Kidney glomerular epithelial cell (primary cell): ENCODE measurements around the gene KIF4A.
"Not testable (repeated sequence)": the region's sequence is repeated elsewhere in the genome, so short reads cannot be mapped to it uniquely, and the experiment has no call there.

Experiments used
- DNase-seq: peaks from one replicate; lab custom pipeline; 2025; lab: John Stamatoyannopoulos, UW

KIF4A gene

DNA sequence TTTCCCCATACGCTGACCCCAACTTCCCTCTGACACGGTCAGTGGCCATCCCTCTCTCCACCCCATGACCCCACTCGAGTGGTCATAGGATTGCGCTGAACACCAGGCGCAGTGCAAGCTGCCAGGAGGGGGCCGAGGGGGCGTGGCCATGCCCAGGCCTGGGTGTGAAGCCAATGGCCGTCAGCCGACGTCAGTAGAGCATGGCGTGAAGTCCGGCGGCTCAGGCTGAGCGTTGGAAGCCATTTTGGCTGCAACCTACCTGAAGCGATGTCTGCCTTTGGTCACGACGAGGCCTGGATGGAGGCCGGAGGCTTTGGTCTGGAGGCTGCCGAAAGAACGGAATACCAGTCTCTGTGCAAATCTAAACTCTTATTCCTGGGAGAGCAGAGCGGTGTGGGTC, 8.0 kb upstream of the KIF4A start, which contains the start of gene RAB41:
TSS of gene RAB41 (plus strand) at position 222 of the 400 bp plus-strand sequence. CDS start at position 268, 46 bp downstream.
- DNase-seq = no peak

DNA sequence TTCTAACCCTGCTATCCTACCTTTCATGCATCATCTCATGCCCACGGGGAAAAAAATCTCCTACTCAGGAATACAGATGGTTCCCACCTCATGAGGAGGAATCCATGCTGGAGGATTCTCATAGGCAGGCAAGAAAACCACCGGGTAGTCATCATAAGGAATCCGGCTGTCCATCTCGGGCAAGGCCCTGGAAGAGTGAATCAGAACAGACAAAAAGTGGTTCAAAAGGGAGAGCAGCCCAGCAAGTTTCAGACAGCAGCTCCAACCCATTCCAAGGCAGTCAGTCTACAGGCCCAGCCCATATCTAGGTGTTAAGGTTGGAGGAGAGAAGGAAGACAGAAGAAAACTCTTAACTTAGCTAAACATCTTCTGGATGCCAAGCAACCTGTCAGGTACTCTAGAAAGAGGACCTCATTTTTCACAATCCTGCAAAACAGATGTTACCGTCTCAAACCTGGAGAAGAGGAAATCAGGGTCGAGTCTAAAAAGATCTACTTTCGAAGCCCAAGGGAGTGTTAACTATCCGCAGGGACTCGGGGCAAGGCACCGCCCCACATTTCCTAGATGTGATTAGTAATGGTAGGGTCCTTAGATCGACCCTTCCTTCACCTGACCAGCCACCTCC, 624 bp upstream of the KIF4A start:
- DNase-seq = no peak

GRCh38 chrX:70292788-70293187, 2.9 kb downstream of the KIF4A start:
- DNase-seq = no peak

DNA sequence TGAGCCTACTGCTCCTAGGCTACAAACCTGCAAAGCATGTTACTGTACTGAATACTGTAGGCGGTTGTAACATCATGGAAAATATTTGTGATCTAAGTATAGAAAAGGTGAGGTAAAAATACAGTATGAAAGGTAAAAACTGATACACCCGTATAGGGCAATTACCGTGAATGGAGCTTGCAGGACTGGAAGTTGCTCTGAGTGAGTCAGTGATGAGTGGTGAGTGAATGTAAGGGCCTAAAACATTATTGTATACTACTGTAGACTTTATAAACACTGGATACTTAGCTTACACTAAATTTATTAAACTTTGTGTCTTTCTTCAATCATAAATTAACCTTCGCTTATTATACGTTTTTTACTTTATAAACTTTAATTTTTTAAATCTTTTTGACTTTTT, 3.7 kb downstream of the KIF4A start:
- no peak for DNase-seq

GRCh38 chrX:70301716-70302115, 11.8 kb downstream of the KIF4A start:
- no peak for DNase-seq

DNA sequence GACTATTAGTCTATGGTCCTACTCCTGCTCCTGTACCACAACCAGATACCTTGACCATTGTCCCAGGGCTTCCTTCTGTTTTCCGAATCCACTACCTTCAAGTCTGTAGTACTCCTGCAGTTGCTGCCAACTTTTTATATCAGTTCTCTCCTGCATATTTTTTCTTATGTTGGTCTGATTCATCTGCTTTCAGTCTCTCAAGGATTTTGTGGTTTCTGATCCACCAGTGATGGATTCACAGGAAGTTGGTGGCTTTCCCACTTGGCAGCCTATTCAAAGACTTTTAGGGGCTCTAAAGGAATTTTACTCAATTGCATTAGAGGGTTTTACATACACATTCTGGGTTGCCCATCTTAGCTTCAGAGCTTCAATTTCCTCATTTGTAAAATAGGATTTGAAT, 23.6 kb downstream of the KIF4A start:
- no peak for DNase-seq

GRCh38 chrX:70322784-70323183, 32.9 kb downstream of the KIF4A start:
- no peak for DNase-seq

GRCh38 chrX:70323628-70324027, 33.7 kb downstream of the KIF4A start:
- DNase-seq = not testable (repeated sequence)

DNA sequence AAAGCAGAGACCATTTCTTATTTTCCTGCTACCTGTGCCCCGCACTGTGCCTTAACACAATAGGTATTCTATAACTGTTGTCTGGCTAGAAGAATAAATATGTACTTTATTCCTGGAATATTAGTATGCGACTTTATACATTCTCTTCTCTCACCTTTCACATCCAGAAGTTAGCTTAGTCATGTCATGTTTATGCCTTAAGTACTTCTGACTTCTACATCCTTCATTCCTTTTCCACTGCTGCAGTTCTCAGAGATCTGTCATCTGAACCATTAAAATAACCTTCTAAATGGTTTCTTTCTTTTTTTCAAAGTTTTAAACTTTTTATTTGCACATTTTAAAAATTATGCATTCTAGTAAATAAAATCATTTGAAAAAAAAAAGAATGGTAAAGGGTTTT, 34.4 kb downstream of the KIF4A start:
- no peak for DNase-seq

DNA sequence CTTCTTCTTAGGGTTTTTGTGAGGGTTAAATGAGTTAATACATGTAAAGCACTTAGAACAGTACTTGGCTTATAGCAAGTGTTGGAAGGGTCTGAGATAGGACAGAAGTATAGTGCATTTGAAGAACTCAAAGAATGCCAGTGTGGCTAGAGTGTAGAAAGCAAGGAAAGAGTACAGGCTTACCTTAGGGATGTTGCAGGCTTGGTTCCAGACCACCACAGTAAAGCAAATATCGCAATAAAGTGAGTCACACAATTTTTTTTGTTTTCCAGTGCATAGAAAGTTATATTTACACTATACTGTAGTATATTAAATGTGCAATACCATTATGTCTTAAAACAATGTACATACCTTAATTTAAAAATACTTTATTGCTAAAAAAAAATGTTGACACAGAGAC, 41.3 kb downstream of the KIF4A start:
- DNase-seq = no peak

- no peak for DNase-seq
Measured at GRCh38 chrX:70332600-70332999, 42.7 kb downstream of the KIF4A start.

DNA sequence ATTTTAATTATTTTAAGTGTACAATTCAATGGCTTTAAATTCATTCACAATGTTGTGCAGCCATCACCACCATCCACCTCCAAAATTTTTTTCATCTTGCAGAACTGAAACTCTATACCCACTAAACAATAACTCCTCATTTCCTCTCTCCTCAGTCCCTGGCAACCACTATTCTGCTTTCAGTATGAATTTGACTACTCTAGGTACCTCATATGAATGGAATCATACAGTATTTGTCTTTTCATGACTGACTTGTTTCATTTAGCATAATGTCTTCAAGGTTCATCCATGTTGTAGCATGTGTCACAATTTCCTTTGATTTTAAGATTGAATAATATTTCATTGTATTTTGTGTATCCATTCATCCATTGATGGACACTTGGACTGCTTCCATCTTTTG, 46.9 kb downstream of the KIF4A start:
- no peak for DNase-seq

- DNase-seq = no peak
Measured at GRCh38 chrX:70338290-70338689, 48.4 kb downstream of the KIF4A start.

GRCh38 chrX:70343435-70343834, 53.5 kb downstream of the KIF4A start:
- DNase-seq = no peak

DNA sequence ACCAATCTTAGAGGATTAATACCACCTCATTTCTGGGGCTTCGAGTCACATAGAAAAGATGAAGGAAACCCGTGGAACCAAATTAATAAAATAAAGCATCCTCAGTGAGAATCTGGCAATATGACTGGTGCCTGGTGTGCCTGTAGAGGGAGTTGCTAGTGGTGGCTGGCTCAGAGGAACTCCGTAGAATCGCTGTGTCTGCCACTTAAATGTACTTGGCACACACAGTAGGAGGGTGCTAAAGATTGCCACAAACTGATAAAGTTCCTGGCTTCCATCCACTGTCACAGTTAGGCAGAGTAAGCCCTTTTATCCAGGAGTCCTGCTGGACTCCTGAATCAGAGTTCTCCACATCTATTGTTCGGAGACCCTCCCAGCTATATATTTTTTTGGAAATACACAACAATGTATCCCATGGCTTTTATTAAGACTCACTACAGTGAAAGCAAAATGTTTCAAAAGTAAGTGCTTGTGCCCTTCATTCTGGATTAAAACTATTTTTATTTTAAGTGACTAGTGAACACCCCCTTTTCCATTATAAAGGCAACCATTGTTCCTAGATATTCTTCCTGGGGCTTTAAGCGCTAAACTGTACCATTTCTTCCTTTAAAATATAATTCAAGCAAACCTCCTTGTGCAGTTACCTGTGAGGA, 56.6 kb downstream of the KIF4A start:
- no peak for DNase-seq

- DNase-seq = not testable (repeated sequence)
Measured at GRCh38 chrX:70348825-70349224, 58.9 kb downstream of the KIF4A start.

GRCh38 chrX:70349367-70350125, 59.6 kb downstream of the KIF4A start:
- DNase-seq = not testable (repeated sequence)

- no peak for DNase-seq
Measured at GRCh38 chrX:70352496-70352895, 62.6 kb downstream of the KIF4A start.

DNA sequence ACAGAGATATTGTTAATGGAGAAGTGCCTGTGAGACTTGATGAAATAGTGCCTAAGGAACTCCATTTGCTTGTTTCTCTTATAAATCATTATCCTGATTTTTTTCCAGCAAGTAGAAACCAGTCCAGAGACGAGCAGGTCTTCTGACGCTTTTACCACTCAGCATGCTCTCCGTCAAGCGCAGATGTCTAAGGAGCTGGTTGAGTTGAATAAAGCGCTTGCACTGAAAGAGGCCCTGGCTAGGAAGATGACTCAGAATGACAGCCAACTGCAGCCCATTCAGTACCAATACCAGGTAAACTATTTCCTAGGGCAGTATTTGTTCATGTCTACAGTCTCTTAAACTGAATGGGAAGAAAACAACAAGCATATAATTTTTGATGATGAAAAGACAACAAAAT, 63.6 kb downstream of the KIF4A start:
- no peak for DNase-seq

DNA sequence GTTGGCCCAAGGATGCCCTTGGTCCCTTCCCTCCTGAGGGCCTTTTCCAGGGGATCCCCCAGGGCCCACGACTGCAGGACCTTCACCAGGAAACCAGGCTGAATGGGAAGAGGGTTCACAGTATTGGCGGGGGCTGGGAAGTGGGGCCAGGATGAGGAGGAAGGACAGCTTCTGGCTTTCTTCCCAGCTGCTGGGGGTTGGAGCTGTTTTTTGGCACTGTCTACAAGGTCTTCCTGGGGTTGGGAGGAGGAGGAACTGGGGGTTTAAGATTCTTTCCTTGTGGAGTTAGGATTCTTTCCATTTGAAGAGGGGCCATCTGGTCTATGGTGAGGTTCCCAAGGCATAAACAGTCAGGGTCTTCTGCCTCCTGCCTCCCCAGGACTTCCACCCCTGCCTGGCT, 64.8 kb downstream of the KIF4A start:
- DNase-seq = no peak

DNA sequence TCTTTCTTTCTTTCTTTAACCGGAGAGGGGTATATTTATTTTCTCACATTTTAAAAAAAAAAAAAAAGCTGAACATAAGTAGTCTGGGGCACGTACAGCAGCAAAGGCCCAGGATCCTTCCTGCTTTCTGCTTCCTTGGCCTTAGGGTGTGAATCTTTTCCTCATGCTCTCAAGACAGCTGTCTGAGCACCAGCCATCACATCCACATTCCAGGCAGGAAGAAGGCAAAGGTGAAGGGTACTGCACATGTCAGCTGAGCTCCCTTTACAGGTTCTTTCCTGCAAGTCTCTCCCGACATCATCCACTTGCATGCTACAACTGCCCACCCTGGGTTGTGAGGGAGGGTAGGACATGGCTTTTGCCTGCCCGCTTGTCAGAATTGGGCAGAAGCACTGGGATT, 69.6 kb downstream of the KIF4A start:
- no peak for DNase-seq

- DNase-seq = no peak
Measured at GRCh38 chrX:70360366-70360765, 70.5 kb downstream of the KIF4A start.

- not testable (repeated sequence) for DNase-seq
Measured at GRCh38 chrX:70368731-70369130, 78.8 kb downstream of the KIF4A start.
